IMR-90 (cell line): Measurements from ENCODE around the gene TRPC3. TPM values are rescaled to one million over a fixed set of nuclear protein-coding genes. Genes with fewer than 3 reads are reported as not detected.

Experiments used
- ATAC-seq: fragments of 200-7000 bp; cut with Tn5 transposase; 2 replicates; pipeline ENCODE4 v1.9.1; 2020; ENCODE audit warnings: low read depth, mild to moderate bottlenecking, moderate library complexity
- BruUV-seq: library from RNA; stranded (reverse); fragments of 400-500 nt; replicated peaks from 2 replicates; lab custom pipeline; 2021; lab: Mats Ljungman, UMichigan
- CTCF ChIA-PET: fragments of 300-600 bp; formaldehyde crosslinking; extraction: SDS; loops from one replicate; lab custom pipeline; 2021; ENCODE audit warnings: antibody characterized with exemption; lab: Yijun Ruan, JAX
- POLR2A ChIA-PET: fragments of 300-600 bp; sonication (Branson Sonifier 250); formaldehyde crosslinking; loops from one replicate; lab custom pipeline; 2022; ENCODE audit warnings: antibody characterized with exemption; ENCODE audit not compliant: unreplicated experiment; lab: Charles Lee
- DNase-seq: peaks from one replicate; pipeline ENCODE4 v3.0.0; 2013
- H2AFZ ChIP-seq: replicated peaks from 2 replicates; pipeline ENCODE3; 2013; ENCODE audit warnings: low read length, mild to moderate bottlenecking; ENCODE audit not compliant: poor library complexity
- H2AK5ac ChIP-seq: 2 replicates; pipeline ENCODE4 v1.6.1; 2013; ENCODE audit warnings: low read depth, low read length, inconsistent platforms
- H2AK9ac ChIP-seq: replicated peaks from 2 replicates; pipeline ENCODE3; 2013; ENCODE audit warnings: mild to moderate bottlenecking, low read depth, low read length, moderate library complexity; ENCODE audit not compliant: poor library complexity
- H2BK120ac ChIP-seq: 2 replicates; pipeline ENCODE4 v1.6.1; 2013; ENCODE audit warnings: low read depth, low read length, inconsistent platforms
- H2BK15ac ChIP-seq: 3 replicates; pipeline ENCODE4 v1.6.1; 2013; ENCODE audit warnings: low read depth, low read length, inconsistent platforms
- H2BK20ac ChIP-seq: 2 replicates; pipeline ENCODE4 v1.6.1; 2013; ENCODE audit warnings: low read depth, mild to moderate bottlenecking, inconsistent platforms, low read length, moderate library complexity
- H2BK5ac ChIP-seq: 2 replicates; pipeline ENCODE4 v1.6.1; 2013; ENCODE audit warnings: mild to moderate bottlenecking, low read depth, low read length, inconsistent platforms; ENCODE audit not compliant: poor library complexity, severe bottlenecking
- H3K14ac ChIP-seq: replicated peaks from 2 replicates; pipeline ENCODE4 v1.6.1; 2013; ENCODE audit warnings: low read depth, low read length, inconsistent platforms
- H3K18ac ChIP-seq: 2 replicates; pipeline ENCODE4 v1.6.1; 2013; ENCODE audit warnings: low read depth, low read length, control low read depth
- H3K23ac ChIP-seq: 2 replicates; pipeline ENCODE4 v1.6.1; 2013; ENCODE audit warnings: low read depth, low read length, inconsistent platforms
- H3K27ac ChIP-seq: 2 replicates; pipeline ENCODE4 v1.5.1; 2013; ENCODE audit warnings: mild to moderate bottlenecking, control low read depth, low read length; ENCODE audit not compliant: insufficient read depth
- H3K27me3 ChIP-seq: 2 replicates; pipeline ENCODE4 v1.6.1; 2013; ENCODE audit warnings: low read length; ENCODE audit not compliant: control insufficient read depth, insufficient read depth
- H3K36me3 ChIP-seq: 2 replicates; pipeline ENCODE4 v1.6.1; 2013; ENCODE audit warnings: low read length, mixed read lengths; ENCODE audit not compliant: control insufficient read depth, insufficient read depth
- H3K4ac ChIP-seq: 2 replicates; pipeline ENCODE4 v1.6.1; 2013; ENCODE audit warnings: low read depth, low read length, inconsistent platforms
- H3K4me1 ChIP-seq: 2 replicates; pipeline ENCODE4 v1.6.1; 2013; ENCODE audit warnings: low read length, mixed read lengths; ENCODE audit not compliant: control insufficient read depth, insufficient read depth
- H3K4me2 ChIP-seq: 2 replicates; pipeline ENCODE4 v1.6.1; 2013; ENCODE audit warnings: low read depth, mild to moderate bottlenecking, control low read depth, low read length, moderate library complexity
- H3K4me3 ChIP-seq: 2 replicates; pipeline ENCODE4 v1.5.1; 2013; ENCODE audit warnings: low read depth, mild to moderate bottlenecking, control low read depth, low read length, moderate library complexity; ENCODE audit not compliant: insufficient read depth
- H3K56ac ChIP-seq: 2 replicates; pipeline ENCODE4 v1.6.1; 2013; ENCODE audit warnings: low read length, inconsistent platforms; ENCODE audit not compliant: insufficient read depth; ENCODE audit errors: extremely low read depth
- H3K79me1 ChIP-seq, 2 experiments: 2 replicates each; pipeline ENCODE4 v1.6.1; 2013; ENCODE audit warnings: low read length in 2 of 2, inconsistent platforms in 1 of 2, low read depth in 1 of 2
- H3K9ac ChIP-seq: 2 replicates; pipeline ENCODE4 v1.6.1; 2013; ENCODE audit warnings: low read depth, low read length, control low read depth
- H3K9me1 ChIP-seq: 2 replicates; pipeline ENCODE4 v1.6.1; 2013; ENCODE audit warnings: low read length, inconsistent platforms; ENCODE audit not compliant: insufficient read depth
- H3K9me3 ChIP-seq: 2 replicates; pipeline ENCODE4 v1.6.1; 2013; ENCODE audit warnings: low read length; ENCODE audit not compliant: control insufficient read depth, insufficient read depth
- H4K20me1 ChIP-seq: 2 replicates; pipeline ENCODE4 v1.6.1; 2013; ENCODE audit warnings: low read length, inconsistent platforms; ENCODE audit not compliant: insufficient read depth
- H4K5ac ChIP-seq: 2 replicates; pipeline ENCODE4 v1.6.1; 2013; ENCODE audit warnings: mild to moderate bottlenecking, low read depth, low read length, control low read depth
- H4K8ac ChIP-seq, 2 experiments: 2 replicates each; pipeline ENCODE4 v1.6.1; 2013; ENCODE audit warnings: low read depth in 2 of 2, low read length in 2 of 2, control low read depth in 1 of 2, inconsistent platforms in 1 of 2
- H4K91ac ChIP-seq: 2 replicates; pipeline ENCODE4 v1.6.1; 2013; ENCODE audit warnings: low read depth, low read length, inconsistent platforms; ENCODE audit not compliant: insufficient read depth
- BHLHE40 ChIP-seq: fragments of 150-350 bp; IDR thresholded peaks from 2 replicates; pipeline ENCODE4 v1.6.1; 2016; ENCODE audit warnings: mild to moderate bottlenecking, low read depth, low read length
- CEBPB ChIP-seq: IDR thresholded peaks from 2 replicates; pipeline ENCODE4 v1.6.1; 2012; ENCODE audit warnings: low read depth, low read length, improper control_type of control experiment
- CHD1 ChIP-seq: IDR thresholded peaks from 2 replicates; pipeline ENCODE4 v1.6.1; 2012; ENCODE audit warnings: low read depth, low read length, improper control_type of control experiment
- ELK1 ChIP-seq: fragments of 150-350 bp; IDR thresholded peaks from 2 replicates; pipeline ENCODE4 v1.6.1; 2016; ENCODE audit warnings: low read depth, mild to moderate bottlenecking, low read length, moderate library complexity, borderline replicate concordance
- MAFK ChIP-seq: IDR thresholded peaks from 2 replicates; pipeline ENCODE4 v1.6.1; 2012; ENCODE audit warnings: low read depth, low read length, improper control_type of control experiment
- MAZ ChIP-seq: IDR thresholded peaks from 2 replicates; pipeline ENCODE4 v1.6.1; 2012; ENCODE audit warnings: low read depth, mild to moderate bottlenecking, low read length, improper control_type of control experiment, moderate library complexity, borderline replicate concordance
- MXI1 ChIP-seq: IDR thresholded peaks from 2 replicates; pipeline ENCODE4 v1.6.1; 2012; ENCODE audit warnings: low read depth, mild to moderate bottlenecking, low read length, moderate library complexity, borderline replicate concordance
- NFE2L2 ChIP-seq: fragments of 150-350 bp; IDR thresholded peaks from 2 replicates; pipeline ENCODE4 v1.6.1; 2016; ENCODE audit warnings: low read depth, mild to moderate bottlenecking, low read length
- POLR2A ChIP-seq: IDR thresholded peaks from 2 replicates; pipeline ENCODE4 v1.6.1; 2012; ENCODE audit warnings: mild to moderate bottlenecking, low read depth, low read length
- RAD21 ChIP-seq: IDR thresholded peaks from 2 replicates; pipeline ENCODE4 v1.6.1; 2012; ENCODE audit warnings: low read length, improper control_type of control experiment
- RCOR1 ChIP-seq: IDR thresholded peaks from 2 replicates; pipeline ENCODE4 v1.6.1; 2012; ENCODE audit warnings: mild to moderate bottlenecking, low read length, improper control_type of control experiment; ENCODE audit not compliant: insufficient replicate concordance
- RFX5 ChIP-seq: IDR thresholded peaks from 2 replicates; pipeline ENCODE4 v1.8.0; 2012; ENCODE audit warnings: low read depth, mild to moderate bottlenecking, low read length, moderate library complexity
- SMC3 ChIP-seq: fragments of 150-350 bp; IDR thresholded peaks from 2 replicates; pipeline ENCODE4 v1.6.1; 2016; ENCODE audit warnings: low read depth, mild to moderate bottlenecking, antibody characterized with exemption, low read length, moderate library complexity
- WGBS, 2 experiments: methylation state at CpG; one replicate each; pipeline versions ENCODE4 v1.1.5 to v1.1.7; 2013; ENCODE audit warnings: missing lambda C conversion rate in 2 of 2; ENCODE audit not compliant: insufficient read length in 1 of 2; ENCODE audit errors: extremely low coverage in 2 of 2; 5-methylcytosine and 5-hydroxymethylcytosine counted together
- dilution Hi-C: fragments of 300-500 bp; cut with HindIII; formaldehyde crosslinking; loops from one replicate; pipeline ENCODE4 v1.14.3; 2018; ENCODE audit warnings: low sequenced_read_pairs; ENCODE audit not compliant: unreplicated experiment
- in situ Hi-C: fragments of 300-500 bp; cut with MboI; formaldehyde crosslinking; loops from 3 replicates; pipeline ENCODE4 v1.14.3; 2019; ENCODE audit warnings: low sequenced_read_pairs, inconsistent platforms, mixed read lengths
- intact Hi-C: fragments of 100-400 bp; cut with micrococcal nuclease; formaldehyde crosslinking; loops from 2 replicates; pipeline ENCODE4 v1.10.0; 2022
- polyA plus RNA-seq, 3 experiments: library from polyadenylated mRNA; depleted of rRNA; stranded (reverse); fragments of >200 nt; gene quantifications; 2 replicates each; pipeline ENCODE4 v1.2.3, GENCODE V29; 2012; ENCODE audit warnings: low replicate concordance in 1 of 3
- total RNA-seq: library from RNA; depleted of rRNA; stranded (reverse); fragments of >200 nt; gene quantifications from 2 replicates; pipeline ENCODE4 v1.2.3, GENCODE V29; 2012

The TRPC3 gene
- total and polyA plus RNA-seq, 2 of the 4 experiments (the other 2 are of a cell fraction): 1.1 to 2.7 TPM

- intact Hi-C loops (no loop called here), dilution Hi-C loops (no loop called here), in situ Hi-C loops (no loop called here)
- Histone ChIP-seq H3K56ac (no peak overlapping the region), H3K9ac (no peak overlapping the region), H3K9me1 (peaks cover 6% of the 10 kb centered on the region; the same call in 1 of the 2 replicates), H3K14ac (no peak overlapping the region), H4K8ac (no peak overlapping the region), H4K20me1 (no peaks in the 10 kb centered on the region), H4K91ac (no peak overlapping the region), H4K5ac (no peak overlapping the region), H3K36me3 (no peaks in the 10 kb centered on the region), H3K18ac (no peak overlapping the region), H2AK9ac (no peak overlapping the region), H2BK5ac (no peak overlapping the region), H3K4me2 (no peak overlapping the region), H3K4me3 (no peak overlapping the region), H3K4ac (no peak overlapping the region), H2BK20ac (no peak overlapping the region), H3K27ac (no peak overlapping the region), H2BK120ac (no peak overlapping the region), H2AFZ (no peak overlapping the region), H2AK5ac (no peak overlapping the region), H3K79me1 (no peaks in the 10 kb centered on the region), H3K4me1 (peaks cover 2% of the 10 kb centered on the region; the same call in 1 of the 2 replicates), H2BK15ac (no peak overlapping the region), H3K23ac (no peak overlapping the region), H3K27me3 (no peaks in the 10 kb centered on the region; the same call in 1 of the 2 replicates), H3K9me3 (no peaks in the 10 kb centered on the region)
- ChIA-PET POLR2A (interaction anchor here (0.6 kb wide), 1 partner anchor 495 kb away, joined by 3 read pairs; no protein-coding TSS in a partner anchor), CTCF (no interaction called here)
- no TSS peak for BruUV-seq
- no peak for TF ChIP-seq CEBPB
- TF ChIP-seq MAZ: no peak
- TF ChIP-seq CHD1: no peak
- TF ChIP-seq MXI1: no peak
- no peak for TF ChIP-seq RCOR1
- no peak for TF ChIP-seq RAD21
- TF ChIP-seq NFE2L2: no peak
- no peak for TF ChIP-seq MAFK
- no peak for TF ChIP-seq SMC3
- TF ChIP-seq RFX5: no peak
- TF ChIP-seq POLR2A: no peak
- no peak for TF ChIP-seq BHLHE40
- no peak for TF ChIP-seq ELK1
- no peak for ATAC-seq
- no CpG with 5 or more reads among the region's 2 CpGs for WGBS, 2 experiments
- DNase-seq: no peak
Measured at GRCh38 chr4:121975784-121976183, 23.9 kb upstream of the TRPC3 start.
